Caco-2 (cell line): ENCODE data around the gene CAMK2G. TPM values are rescaled to one million over a fixed set of nuclear protein-coding genes. Genes with fewer than 3 reads are reported as not detected.

ENCODE experiments used
- BruUV-seq: library from RNA; stranded (reverse); fragments of 400-500 nt; replicated peaks from 2 replicates; lab custom pipeline; 2021; lab: Mats Ljungman, UMichigan
- CTCF ChIA-PET: fragments of 300-600 bp; sonication (Branson Sonifier 250); formaldehyde crosslinking; loops from one replicate; lab custom pipeline; 2022; ENCODE audit warnings: antibody characterized with exemption; lab: Charles Lee
- POLR2A ChIA-PET: fragments of 300-600 bp; sonication (Branson Sonifier 250); formaldehyde crosslinking; loops from one replicate; lab custom pipeline; 2022; ENCODE audit warnings: antibody characterized with exemption; lab: Charles Lee
- DNase-seq, 2 experiments: peaks; one replicate each; pipeline versions ENCODE4 v3.0.0 to v3.0.0-alpha.2; 2020 to 2022
- H3K27me3 ChIP-seq: replicated peaks from 2 replicates; pipeline ENCODE4 v1.6.0; 2011; ENCODE audit warnings: low read length; ENCODE audit not compliant: control insufficient read depth, insufficient read depth
- H3K36me3 ChIP-seq: 2 replicates; pipeline ENCODE4 v1.5.1; 2011; ENCODE audit warnings: low read length; ENCODE audit not compliant: control insufficient read depth, insufficient read depth
- H3K4me1 ChIP-seq: fragments of 250-450 bp; sonication (Bioruptor Pico); 2 replicates; pipeline ENCODE4 v1.5.1; 2020; ENCODE audit warnings: mild to moderate bottlenecking
- H3K4me3 ChIP-seq: 2 replicates; pipeline ENCODE4 v1.5.1; 2011; ENCODE audit warnings: low read depth, mild to moderate bottlenecking, control low read depth, low read length
- H3K9me3 ChIP-seq: fragments of 250-450 bp; sonication (Bioruptor Pico); 2 replicates; pipeline ENCODE4 v1.5.1; 2020; ENCODE audit warnings: mild to moderate bottlenecking, moderate library complexity
- H3K27ac Mint-ChIP-seq: one replicate; pipeline ENCODE4 v1.8.0; 2022; ENCODE audit warnings: mixed read lengths; ENCODE audit not compliant: unreplicated experiment
- H3K27me3 Mint-ChIP-seq: one replicate; pipeline ENCODE4 v1.8.0; 2022; ENCODE audit warnings: mixed read lengths; ENCODE audit not compliant: insufficient read depth, unreplicated experiment
- H3K36me3 Mint-ChIP-seq: one replicate; pipeline ENCODE4 v1.8.0; 2022; ENCODE audit warnings: mild to moderate bottlenecking, mixed read lengths; ENCODE audit not compliant: insufficient read depth, unreplicated experiment
- H3K4me1 Mint-ChIP-seq: one replicate; pipeline ENCODE4 v1.8.0; 2022; ENCODE audit warnings: low read depth, mixed read lengths; ENCODE audit not compliant: unreplicated experiment
- H3K4me3 Mint-ChIP-seq: one replicate; pipeline ENCODE4 v1.8.0; 2022; ENCODE audit warnings: mild to moderate bottlenecking, moderate library complexity, mixed read lengths; ENCODE audit not compliant: unreplicated experiment
- H3K9me3 Mint-ChIP-seq: one replicate; pipeline ENCODE4 v1.8.0; 2022; ENCODE audit warnings: mixed read lengths; ENCODE audit not compliant: unreplicated experiment
- CTCF ChIP-seq, 2 experiments: fragments of 200-600 bp in 1 of 2; IDR thresholded peaks; 1 replicate in 1 of 2; 2 replicates in 1 of 2; pipeline versions ENCODE4 v1.5.1 to v1.8.0; 2011 to 2022; ENCODE audit warnings: antibody characterized with exemption in 1 of 2, control low read depth in 1 of 2, inconsistent platforms in 1 of 2, low read depth in 1 of 2, low read length in 1 of 2, mild to moderate bottlenecking in 1 of 2, moderate library complexity in 1 of 2; ENCODE audit not compliant: insufficient read depth in 1 of 2, severe bottlenecking in 1 of 2, unreplicated experiment in 1 of 2
- intact Hi-C: fragments of 100-400 bp; cut with micrococcal nuclease; formaldehyde crosslinking; loops from one replicate; pipeline ENCODE4 v1.10.0; 2022; ENCODE audit not compliant: unreplicated experiment
- total RNA-seq: library from RNA; stranded (reverse); gene quantifications from 2 replicates; pipeline ENCODE4 v1.2.3, GENCODE V29; 2022

CAMK2G gene
- total RNA-seq, 1 experiment from 2014 or later, result 78.8 TPM

- Histone ChIP-seq H3K27me3 (no peaks in the 10 kb centered on the region), H3K4me1 (peaks cover 51% of the 10 kb centered on the region), H3K4me3 (peak overlapping the region; percentile 83), H3K9me3 (no peaks in the 10 kb centered on the region), H3K36me3 (0 out of 2 replicates have a peak, but pooled peaks cover 4% of the 10 kb centered on the region)
- CTCF ChIA-PET, result no interaction called here
- Mint-ChIP-seq H3K9me3 (no peaks in the 10 kb centered on the region), H3K36me3 (peaks cover 39% of the 10 kb centered on the region), H3K27ac (no peak overlapping the region), H3K4me1 (peaks cover 28% of the 10 kb centered on the region), H3K27me3 (no peaks in the 10 kb centered on the region), H3K4me3 (peak overlapping the region; percentile 69)
- intact Hi-C loops, result loop anchor here (10.0 kb wide), 1 partner anchor 89 kb away; the partner anchor contains the start of genes CHCHD1 and ZSWIM8
- TF ChIP-seq CTCF (IDR thresholded peaks at IDR 0.05; ENCODE audit: insufficient read depth in 1 of 2, low read depth in 1 of 2, low read length in 1 of 2, severe bottlenecking in 1 of 2, unreplicated experiment in 1 of 2), result no peak
- POLR2A ChIA-PET, result no interaction called here
- BruUV-seq, result no TSS peak
- no peak for DNase-seq
Observed at GRCh38 chr10:73873838-73874215, 528 bp downstream of the CAMK2G start.

GRCh38 chr10:73873142-73873837 is 1.1 kb downstream of the CAMK2G start:
- intact Hi-C loops, result loop anchor here (10.0 kb wide), 1 partner anchor 88 kb away; the partner anchor contains the start of genes CHCHD1 and ZSWIM8
- ChIA-PET POLR2A (no interaction called here), CTCF (no interaction called here)
- Mint-ChIP-seq H3K4me1 (peaks cover 27% of the 10 kb centered on the region), H3K4me3 (peak overlapping the region; percentile 69), H3K9me3 (no peaks in the 10 kb centered on the region), H3K27me3 (no peaks in the 10 kb centered on the region), H3K27ac (peak overlapping the region; percentile 80), H3K36me3 (peaks cover 44% of the 10 kb centered on the region)
- no peaks in the 10 kb centered on the region for H3K27me3 ChIP-seq
- TF ChIP-seq CTCF (IDR thresholded peaks at IDR 0.05; ENCODE audit: insufficient read depth in 1 of 2, low read depth in 1 of 2, low read length in 1 of 2, severe bottlenecking in 1 of 2, unreplicated experiment in 1 of 2), result no peak
- H3K4me3 ChIP-seq, result peak overlapping the region; percentile 83
- DNase-seq, result no peak
- BruUV-seq, result no TSS peak
- H3K4me1 ChIP-seq, result peaks cover 51% of the 10 kb centered on the region
- H3K36me3 ChIP-seq, result peaks cover 5% of the 10 kb centered on the region; the same call in 1 of the 2 replicates
- H3K9me3 ChIP-seq, result no peaks in the 10 kb centered on the region

GRCh38 chr10:73872190-73872710 is 2.1 kb downstream of the CAMK2G start:
- TSS peak; percentile 96 for BruUV-seq
- Histone ChIP-seq H3K9me3 (no peaks in the 10 kb centered on the region), H3K36me3 (peaks cover 8% of the 10 kb centered on the region; the same call in 1 of the 2 replicates), H3K4me3 (peak overlapping the region; percentile 83), H3K4me1 (peaks cover 51% of the 10 kb centered on the region), H3K27me3 (no peaks in the 10 kb centered on the region)
- Mint-ChIP-seq H3K4me1 (peaks cover 27% of the 10 kb centered on the region), H3K27me3 (no peaks in the 10 kb centered on the region), H3K27ac (peak overlapping the region; percentile 80), H3K9me3 (no peaks in the 10 kb centered on the region), H3K4me3 (peak overlapping the region; percentile 69), H3K36me3 (peaks cover 54% of the 10 kb centered on the region)
- intact Hi-C loops, result loop anchor here (1.0 to 10.0 kb wide), 2 partner anchors 23 to 87 kb away; partner anchors contain the start of genes CHCHD1 and ZSWIM8
- ChIA-PET POLR2A (interaction anchor here (1.1 kb wide), 1 partner anchor 21 kb away, joined by 3 read pairs; no protein-coding TSS in a partner anchor), CTCF (interaction anchor here (0.5 to 1.8 kb wide), 6 partner anchors 9 to 180 kb away, joined by 3 to 8 read pairs (median 4); no protein-coding TSS in a partner anchor)
- peak; percentile 58 to 60 for DNase-seq
- TF ChIP-seq CTCF (IDR thresholded peaks at IDR 0.05; ENCODE audit: insufficient read depth in 1 of 2, low read depth in 1 of 2, low read length in 1 of 2, severe bottlenecking in 1 of 2, unreplicated experiment in 1 of 2), result peak in 1 of 2 experiments; percentile 42
